H9 (cell line): Measurements from ENCODE around the gene CSNK1A1. TPM values are rescaled to one million over a fixed set of nuclear protein-coding genes. Genes with fewer than 3 reads are reported as not detected.

Source experiments
- DNase-seq: peaks from one replicate; pipeline ENCODE4 v3.0.0-alpha.2; 2017
- H2AFZ ChIP-seq: one replicate; pipeline ENCODE4 v1.6.1; 2013; ENCODE audit warnings: mild to moderate bottlenecking, low read length, control low read depth, moderate library complexity
- H2AK5ac ChIP-seq: 2 replicates; pipeline ENCODE4 v1.6.1; 2013; ENCODE audit warnings: low read length, control low read depth, mixed read lengths; ENCODE audit not compliant: insufficient read length
- H2BK120ac ChIP-seq: one replicate; pipeline ENCODE4 v1.6.1; 2013; ENCODE audit warnings: low read depth, mild to moderate bottlenecking, low read length, control low read depth, inconsistent platforms; ENCODE audit not compliant: poor library complexity, severe bottlenecking
- H2BK12ac ChIP-seq: 2 replicates; pipeline ENCODE4 v1.6.1; 2013; ENCODE audit warnings: low read length, control low read depth, mixed read lengths, low read depth; ENCODE audit not compliant: insufficient read length
- H2BK15ac ChIP-seq: 2 replicates; pipeline ENCODE4 v1.6.1; 2013; ENCODE audit warnings: low read depth, low read length, control low read depth
- H2BK20ac ChIP-seq: one replicate; pipeline ENCODE4 v1.6.1; 2013; ENCODE audit warnings: low read depth, mild to moderate bottlenecking, low read length, control low read depth, inconsistent platforms; ENCODE audit not compliant: poor library complexity, severe bottlenecking
- H2BK5ac ChIP-seq: 2 replicates; pipeline ENCODE4 v1.6.1; 2013; ENCODE audit warnings: low read length, control low read depth, mixed read lengths; ENCODE audit not compliant: insufficient read length
- H3K14ac ChIP-seq: 2 replicates; pipeline ENCODE4 v1.6.1; 2013; ENCODE audit warnings: low read length, control low read depth; ENCODE audit not compliant: insufficient read depth
- H3K18ac ChIP-seq: 2 replicates; pipeline ENCODE4 v1.6.1; 2013; ENCODE audit warnings: low read depth, mild to moderate bottlenecking, mixed read lengths, low read length, control low read depth; ENCODE audit not compliant: insufficient read length
- H3K23ac ChIP-seq: 2 replicates; pipeline ENCODE4 v1.6.1; 2013; ENCODE audit warnings: low read length, control low read depth, mixed read lengths, low read depth; ENCODE audit not compliant: insufficient read length
- H3K23me2 ChIP-seq: 2 replicates; pipeline ENCODE4 v1.6.1; 2013; ENCODE audit warnings: low read depth, mild to moderate bottlenecking, mixed read lengths, low read length, control low read depth; ENCODE audit not compliant: insufficient read length, poor library complexity, severe bottlenecking
- H3K27ac ChIP-seq: 2 replicates; pipeline ENCODE4 v1.5.1; 2013; ENCODE audit warnings: low read length, control low read depth, mixed read lengths, low read depth; ENCODE audit not compliant: insufficient read length
- H3K27me3 ChIP-seq: 2 replicates; pipeline ENCODE4 v1.6.1; 2013; ENCODE audit warnings: low read length, control low read depth, inconsistent platforms; ENCODE audit not compliant: insufficient read depth
- H3K4ac ChIP-seq: 2 replicates; pipeline ENCODE4 v1.6.1; 2013; ENCODE audit warnings: low read depth, mild to moderate bottlenecking, control low read depth, inconsistent platforms, low read length, moderate library complexity
- H3K4me1 ChIP-seq: 2 replicates; pipeline ENCODE4 v1.6.1; 2013; ENCODE audit warnings: low read length, control low read depth, inconsistent platforms; ENCODE audit not compliant: insufficient read depth
- H3K4me2 ChIP-seq: 2 replicates; pipeline ENCODE4 v1.6.1; 2013; ENCODE audit warnings: low read length, control low read depth, mixed read lengths; ENCODE audit not compliant: insufficient read length, insufficient read depth
- H3K56ac ChIP-seq: 2 replicates; pipeline ENCODE4 v1.6.1; 2013; ENCODE audit warnings: low read depth, mild to moderate bottlenecking, mixed read lengths, low read length, control low read depth; ENCODE audit not compliant: insufficient read length
- H3K79me1 ChIP-seq: 2 replicates; pipeline ENCODE4 v1.6.1; 2013; ENCODE audit warnings: low read depth, mild to moderate bottlenecking, moderate library complexity, low read length, control low read depth, inconsistent platforms; ENCODE audit not compliant: insufficient read depth, poor library complexity, severe bottlenecking
- H3K79me2 ChIP-seq: 2 replicates; pipeline ENCODE4 v1.6.1; 2013; ENCODE audit warnings: low read length, control low read depth, inconsistent platforms; ENCODE audit not compliant: insufficient read depth
- H3K9ac ChIP-seq: 2 replicates; pipeline ENCODE4 v1.6.1; 2013; ENCODE audit warnings: low read length, control low read depth, mixed read lengths; ENCODE audit not compliant: insufficient read length; ENCODE audit errors: extremely low read depth
- H3K9me3 ChIP-seq: one replicate; pipeline ENCODE4 v1.6.1; 2013; ENCODE audit warnings: low read depth, low read length, inconsistent platforms; ENCODE audit not compliant: control insufficient read depth
- H3T11ph ChIP-seq: one replicate; pipeline ENCODE4 v1.6.1; 2013; ENCODE audit warnings: mild to moderate bottlenecking, low read length, control low read depth, inconsistent platforms
- H4K20me1 ChIP-seq: one replicate; pipeline ENCODE4 v1.6.1; 2013; ENCODE audit not compliant: control insufficient read depth, insufficient read length, insufficient read depth
- H4K5ac ChIP-seq: 2 replicates; pipeline ENCODE4 v1.6.1; 2013; ENCODE audit warnings: low read depth, mild to moderate bottlenecking, mixed read lengths, low read length, control low read depth; ENCODE audit not compliant: insufficient read length
- H4K8ac ChIP-seq: replicated peaks from 2 replicates; pipeline ENCODE4 v1.6.1; 2013; ENCODE audit warnings: low read length, control low read depth, mixed read lengths, low read depth; ENCODE audit not compliant: insufficient read length
- H4K91ac ChIP-seq: 2 replicates; pipeline ENCODE4 v1.6.1; 2013; ENCODE audit warnings: low read depth, mild to moderate bottlenecking, moderate library complexity, mixed read lengths, low read length, control low read depth; ENCODE audit not compliant: insufficient read length
- H3K27ac Mint-ChIP-seq, 3 experiments: 2 replicates in 2 of 3; 3 replicates in 1 of 3; pipeline ENCODE4 v1.8.0; 2020 to 2021; ENCODE audit warnings: mixed read lengths in 3 of 3, mild to moderate bottlenecking in 1 of 3, moderate library complexity in 1 of 3
- H3K27me3 Mint-ChIP-seq: 2 replicates; pipeline ENCODE4 v1.8.0; 2021; ENCODE audit warnings: low read depth, mild to moderate bottlenecking, moderate library complexity, mixed read lengths
- H3K36me3 Mint-ChIP-seq, 3 experiments: 2 replicates in 2 of 3; 3 replicates in 1 of 3; pipeline ENCODE4 v1.8.0; 2020 to 2021; ENCODE audit warnings: low read depth in 3 of 3, mixed read lengths in 3 of 3; ENCODE audit not compliant: insufficient read depth in 1 of 3
- H3K4me1 Mint-ChIP-seq, 2 experiments: 2 replicates each; pipeline ENCODE4 v1.8.0; 2020; ENCODE audit warnings: mixed read lengths in 2 of 2
- H3K4me3 Mint-ChIP-seq, 2 experiments: 2 replicates in 1 of 2; 3 replicates in 1 of 2; pipeline ENCODE4 v1.8.0; 2020 to 2021; ENCODE audit warnings: mild to moderate bottlenecking in 2 of 2, mixed read lengths in 2 of 2, moderate library complexity in 1 of 2
- H3K9me3 Mint-ChIP-seq, 2 experiments: 2 replicates in 1 of 2; 3 replicates in 1 of 2; pipeline ENCODE4 v1.8.0; 2020; ENCODE audit warnings: mild to moderate bottlenecking in 2 of 2, mixed read lengths in 2 of 2, moderate library complexity in 1 of 2
- total RNA-seq: library from RNA; stranded (reverse); gene quantifications from 2 replicates; pipeline ENCODE4 v1.2.1, GENCODE V29; 2021
- TF ChIP-seq, protein P1 (sequence below): fragments of 200-600 bp; sonication (generic); conservative IDR thresholded peaks from 3 replicates; pipeline ENCODE4 v1.8.0; 2021; ENCODE audit warnings: antibody characterized with exemption, mild to moderate bottlenecking

Gene CSNK1A1
- total RNA-seq, 1 experiment from 2014 or later: 310 TPM

DNA sequence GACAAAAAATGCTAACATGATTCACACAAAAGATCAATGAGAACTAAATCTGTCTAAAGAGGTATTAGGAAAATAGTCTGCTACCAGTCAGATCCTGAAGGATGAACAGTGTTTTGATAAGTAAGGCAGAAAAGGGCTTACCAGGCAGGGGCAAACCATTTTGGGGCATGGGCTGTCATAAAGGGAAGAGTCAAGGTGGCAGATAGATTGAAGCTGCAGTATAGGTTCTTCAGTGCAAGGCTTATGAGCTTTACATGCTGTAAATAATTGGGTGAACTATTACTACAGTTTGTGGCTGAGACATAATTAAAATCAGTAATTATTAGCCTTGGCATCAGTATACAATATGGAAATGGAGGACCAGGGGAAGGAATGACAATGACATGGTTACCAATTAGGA lies 21.8 kb downstream of the CSNK1A1 start:
- Histone ChIP-seq H4K91ac (no peak overlapping the region), H3K18ac (no peak overlapping the region), H3K79me2 (peaks cover 70% of the 10 kb centered on the region), H3K23me2 (no peaks in the 10 kb centered on the region), H3K4me2 (no peak overlapping the region), H2AFZ (no peak overlapping the region), H3K79me1 (peaks cover 8% of the 10 kb centered on the region), H3K27ac (no peak overlapping the region), H3K9ac (no peak overlapping the region), H2BK20ac (no peak overlapping the region), H3K14ac (no peak overlapping the region), H3K23ac (no peak overlapping the region), H3T11ph (no peak overlapping the region), H3K4me1 (no peaks in the 10 kb centered on the region; the same call in 1 of the 2 replicates), H4K5ac (no peak overlapping the region), H4K8ac (no peak overlapping the region), H3K9me3 (no peaks in the 10 kb centered on the region), H2BK15ac (no peak overlapping the region), H3K4ac (no peak overlapping the region), H2BK12ac (no peak overlapping the region), H2AK5ac (no peak overlapping the region), H2BK120ac (no peak overlapping the region), H4K20me1 (no peaks in the 10 kb centered on the region), H3K56ac (no peak overlapping the region), H2BK5ac (no peak overlapping the region), H3K27me3 (no peaks in the 10 kb centered on the region)
- Mint-ChIP-seq H3K4me3 (no peak overlapping the region), H3K27ac (peak overlapping the region in 2 of 3 experiments; percentile 9 to 38; a peak in 2 of 7 replicates), H3K27me3 (no peaks in the 10 kb centered on the region), H3K9me3 (no peaks in the 10 kb centered on the region), H3K36me3 (peaks cover 3 to 27% (median 25%) of the 10 kb centered on the region in 3 experiments; a peak in 5 of 7 replicates), H3K4me1 (peaks cover 44 to 47% of the 10 kb centered on the region in 2 experiments)
- no peak for DNase-seq
- TF ChIP-seq, protein P1, sequence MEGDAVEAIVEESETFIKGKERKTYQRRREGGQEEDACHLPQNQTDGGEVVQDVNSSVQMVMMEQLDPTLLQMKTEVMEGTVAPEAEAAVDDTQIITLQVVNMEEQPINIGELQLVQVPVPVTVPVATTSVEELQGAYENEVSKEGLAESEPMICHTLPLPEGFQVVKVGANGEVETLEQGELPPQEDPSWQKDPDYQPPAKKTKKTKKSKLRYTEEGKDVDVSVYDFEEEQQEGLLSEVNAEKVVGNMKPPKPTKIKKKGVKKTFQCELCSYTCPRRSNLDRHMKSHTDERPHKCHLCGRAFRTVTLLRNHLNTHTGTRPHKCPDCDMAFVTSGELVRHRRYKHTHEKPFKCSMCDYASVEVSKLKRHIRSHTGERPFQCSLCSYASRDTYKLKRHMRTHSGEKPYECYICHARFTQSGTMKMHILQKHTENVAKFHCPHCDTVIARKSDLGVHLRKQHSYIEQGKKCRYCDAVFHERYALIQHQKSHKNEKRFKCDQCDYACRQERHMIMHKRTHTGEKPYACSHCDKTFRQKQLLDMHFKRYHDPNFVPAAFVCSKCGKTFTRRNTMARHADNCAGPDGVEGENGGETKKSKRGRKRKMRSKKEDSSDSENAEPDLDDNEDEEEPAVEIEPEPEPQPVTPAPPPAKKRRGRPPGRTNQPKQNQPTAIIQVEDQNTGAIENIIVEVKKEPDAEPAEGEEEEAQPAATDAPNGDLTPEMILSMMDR: no peak
